AG09309 (cell line): ENCODE results near the gene GAP43.

ENCODE experiments used
- DNase-seq: peaks from one replicate; pipeline ENCODE4 v3.0.0-alpha.2; 2010; ENCODE audit warnings: low read depth
- H3K4me3 ChIP-seq: 2 replicates; pipeline ENCODE4 v1.5.1; 2011; ENCODE audit warnings: mild to moderate bottlenecking, low read depth, low read length, moderate library complexity; ENCODE audit not compliant: control insufficient read depth
- CTCF ChIP-seq: IDR thresholded peaks from 2 replicates; pipeline ENCODE4 v1.5.1; 2011; ENCODE audit warnings: mild to moderate bottlenecking, low read depth, low read length, inconsistent platforms; ENCODE audit not compliant: insufficient read depth, control insufficient read depth; ENCODE audit errors: missing control alignments

Gene GAP43

DNA sequence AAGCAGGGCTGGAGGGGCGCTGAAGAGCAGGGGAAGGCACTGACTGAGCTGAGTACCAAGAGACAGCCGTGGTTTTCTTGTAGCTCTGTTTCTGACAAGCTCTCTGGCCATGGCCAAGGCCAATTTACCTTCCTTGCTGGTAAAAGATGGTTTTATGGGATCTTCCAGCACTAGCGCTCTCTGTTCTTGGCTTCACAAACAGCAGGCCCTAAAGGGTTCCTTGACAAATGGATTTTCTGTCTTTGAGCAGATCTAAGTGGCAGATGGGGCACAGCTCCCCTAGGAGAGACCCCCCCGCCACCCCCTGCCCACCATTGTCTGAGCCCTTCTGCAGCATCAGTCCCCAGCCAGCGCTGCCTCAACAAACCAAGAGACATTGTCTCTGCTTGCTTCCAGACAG, 66.6 kb downstream of the GAP43 start:
- no peak overlapping the region for H3K4me3 ChIP-seq
- no peak for TF ChIP-seq CTCF
- no peak for DNase-seq

DNA sequence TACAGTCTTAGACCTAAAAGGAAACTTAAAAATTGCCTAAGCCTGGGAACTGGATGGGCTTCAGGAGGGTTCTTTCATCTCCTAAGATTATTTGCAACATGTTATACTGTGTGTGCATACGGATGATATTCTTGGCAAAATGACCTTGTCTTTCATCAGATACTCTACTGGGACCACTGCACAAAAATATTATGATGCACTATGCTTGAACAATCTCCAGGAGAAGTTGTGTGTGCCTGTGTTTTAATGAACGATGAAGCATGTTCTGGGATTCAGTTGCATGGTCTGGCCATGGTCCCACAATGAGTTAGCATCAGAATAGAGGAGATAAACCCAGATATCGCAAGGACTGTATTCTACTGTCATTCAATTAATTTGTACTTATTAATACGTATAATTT, 68.7 kb downstream of the GAP43 start:
- no peak overlapping the region for H3K4me3 ChIP-seq
- no peak for TF ChIP-seq CTCF
- DNase-seq, result no peak

DNA sequence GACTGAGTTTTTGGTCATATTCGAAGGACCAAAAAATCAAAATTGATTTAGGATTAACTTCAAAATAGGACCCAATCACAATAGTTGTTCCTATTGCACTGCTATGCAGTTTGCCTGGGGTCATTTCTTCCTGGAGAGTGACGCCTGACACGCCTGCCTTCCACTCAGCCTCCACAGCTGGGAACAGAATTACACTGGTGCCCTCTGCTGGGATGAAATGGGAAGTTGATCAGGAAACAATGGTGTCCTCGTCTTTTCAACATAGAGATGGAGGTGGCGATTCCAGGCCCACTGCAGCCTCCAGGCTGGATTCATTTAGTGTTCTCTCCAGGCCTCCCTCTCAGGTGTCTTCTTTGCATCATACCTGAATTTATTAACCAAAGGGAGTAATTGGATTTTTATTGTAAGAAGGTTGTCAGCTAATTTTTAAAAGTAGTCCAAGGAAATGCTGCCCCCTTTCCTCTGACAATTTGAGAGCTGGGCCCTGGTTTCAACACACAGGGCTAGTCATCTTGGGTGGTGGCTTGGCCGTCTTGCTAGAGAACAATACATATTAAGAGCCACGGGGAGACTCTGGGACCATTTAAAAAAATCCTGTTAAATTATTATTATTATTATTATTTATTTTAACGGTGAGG, 69.7 kb downstream of the GAP43 start:
- H3K4me3 ChIP-seq, result no peak overlapping the region
- peak; percentile 83 for TF ChIP-seq CTCF

DNA sequence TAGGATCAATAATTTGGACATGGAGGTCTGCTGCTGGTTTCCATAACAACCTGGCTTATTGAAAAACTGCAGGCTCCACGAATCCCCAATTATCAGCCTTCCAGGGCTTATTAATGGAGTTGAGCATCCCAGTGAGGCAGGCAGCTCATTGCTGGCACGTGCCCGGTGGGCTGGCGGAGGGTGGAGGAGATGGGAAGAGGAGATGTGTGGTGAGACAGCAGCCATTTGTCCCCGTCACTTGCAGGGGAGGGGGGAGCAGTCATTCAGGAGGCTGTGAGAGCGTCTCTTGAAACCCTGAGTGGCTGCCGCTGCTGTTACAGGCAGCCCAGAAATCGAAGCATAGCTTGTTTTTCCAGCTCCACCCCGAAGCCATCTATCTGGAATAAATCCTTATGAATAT, 70.6 kb downstream of the GAP43 start:
- no peak overlapping the region for H3K4me3 ChIP-seq
- no peak for TF ChIP-seq CTCF
- no peak for DNase-seq

More for the DNA sequence above, 69.7 kb downstream of the GAP43 start:
- DNase-seq, result no peak

- H3K4me3 ChIP-seq, result no peak overlapping the region
- DNase-seq, result no peak
- no peak for TF ChIP-seq CTCF
Measured at GRCh38 chr3:115695090-115695489, 71.8 kb downstream of the GAP43 start.

- DNase-seq, result no peak
- no peak for TF ChIP-seq CTCF
- H3K4me3 ChIP-seq, result no peak overlapping the region
Measured at GRCh38 chr3:115697263-115698053, 74.1 kb downstream of the GAP43 start.
